ENCODE data around the gene SLC9A2. TPM values are rescaled to one million over a fixed set of nuclear protein-coding genes. Genes with fewer than 3 reads are reported as not detected.

The SLC9A2 gene
- total RNA-seq, 3 donors from 2014 or later (not counting 1 experiment from before 2014, with no cell fraction given): not detected

DNA sequence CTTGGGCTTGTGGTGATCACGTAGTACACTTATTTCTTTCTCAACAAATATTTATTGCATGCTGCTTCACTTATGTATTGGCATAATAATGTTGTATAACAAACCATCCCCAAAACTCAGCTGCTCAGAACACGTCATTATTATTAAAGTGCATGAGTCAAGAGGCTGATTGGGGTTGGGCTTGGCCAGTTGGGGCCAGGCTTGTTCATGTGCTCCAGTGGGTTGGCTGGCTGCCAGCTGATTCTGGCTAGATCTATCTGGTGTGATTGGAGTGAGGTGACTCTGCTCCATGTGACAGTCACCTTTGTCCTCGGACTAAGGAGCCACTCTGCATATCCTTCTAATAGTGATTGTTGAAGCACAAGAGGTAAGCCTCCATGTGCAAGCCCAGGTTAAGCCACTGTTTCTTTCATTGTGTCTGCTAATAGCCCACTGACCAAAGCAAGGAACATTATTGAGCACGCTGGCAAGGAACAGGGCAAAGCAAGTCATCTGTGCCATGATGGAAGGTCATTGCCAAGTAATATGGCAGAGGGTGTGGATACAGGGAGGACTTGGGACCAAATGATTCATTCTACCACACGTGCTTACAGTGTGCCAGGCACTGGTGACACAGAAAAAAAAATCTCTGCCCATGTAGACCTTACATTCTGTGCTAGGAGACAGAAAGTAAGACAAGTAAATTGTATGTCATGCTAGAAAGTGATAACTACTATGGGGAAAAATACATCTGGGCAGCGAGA lies 79.2 kb downstream of the SLC9A2 start:
- H3K36me3 Mint-ChIP-seq: no peaks in the 10 kb centered on the region
- H3K27me3 Mint-ChIP-seq (ENCODE audit: low read depth in 2 of 2): peaks cover 4 to 8% of the 10 kb centered on the region in 2 donors
- no peaks in the 10 kb centered on the region for H3K9me3 Mint-ChIP-seq
- no peaks in the 10 kb centered on the region for H3K9me3 ChIP-seq (ENCODE audit: control insufficient read depth, insufficient read depth, low read length)
- 87% methylated on average over 5 of the region's 6 CpGs for WGBS (ENCODE audit: insufficient coverage)
- TF ChIP-seq, protein P1, sequence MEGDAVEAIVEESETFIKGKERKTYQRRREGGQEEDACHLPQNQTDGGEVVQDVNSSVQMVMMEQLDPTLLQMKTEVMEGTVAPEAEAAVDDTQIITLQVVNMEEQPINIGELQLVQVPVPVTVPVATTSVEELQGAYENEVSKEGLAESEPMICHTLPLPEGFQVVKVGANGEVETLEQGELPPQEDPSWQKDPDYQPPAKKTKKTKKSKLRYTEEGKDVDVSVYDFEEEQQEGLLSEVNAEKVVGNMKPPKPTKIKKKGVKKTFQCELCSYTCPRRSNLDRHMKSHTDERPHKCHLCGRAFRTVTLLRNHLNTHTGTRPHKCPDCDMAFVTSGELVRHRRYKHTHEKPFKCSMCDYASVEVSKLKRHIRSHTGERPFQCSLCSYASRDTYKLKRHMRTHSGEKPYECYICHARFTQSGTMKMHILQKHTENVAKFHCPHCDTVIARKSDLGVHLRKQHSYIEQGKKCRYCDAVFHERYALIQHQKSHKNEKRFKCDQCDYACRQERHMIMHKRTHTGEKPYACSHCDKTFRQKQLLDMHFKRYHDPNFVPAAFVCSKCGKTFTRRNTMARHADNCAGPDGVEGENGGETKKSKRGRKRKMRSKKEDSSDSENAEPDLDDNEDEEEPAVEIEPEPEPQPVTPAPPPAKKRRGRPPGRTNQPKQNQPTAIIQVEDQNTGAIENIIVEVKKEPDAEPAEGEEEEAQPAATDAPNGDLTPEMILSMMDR (IDR thresholded peaks at IDR 0.05): no peak
- H3K27ac Mint-ChIP-seq: no peak overlapping the region
- H3K4me1 Mint-ChIP-seq: no peaks in the 10 kb centered on the region
- H3K4me3 ChIP-seq (ENCODE audit: low read length): no peak overlapping the region
- no peaks in the 10 kb centered on the region for H3K27me3 ChIP-seq (ENCODE audit: control insufficient read depth, insufficient read depth, low read length)
- no peak overlapping the region for H3K27ac ChIP-seq (ENCODE audit: low read length)
- H3K36me3 ChIP-seq (ENCODE audit: control insufficient read depth, insufficient read depth, low read length): no peaks in the 10 kb centered on the region
- no peak overlapping the region for H3K4me3 Mint-ChIP-seq
- DNase-seq (no peak), ATAC-seq (no peak)
- intact Hi-C loops (cut with micrococcal nuclease): no loop called here
- no peaks in the 10 kb centered on the region for H3K4me1 ChIP-seq (ENCODE audit: control insufficient read depth, insufficient read depth, low read length)

DNA sequence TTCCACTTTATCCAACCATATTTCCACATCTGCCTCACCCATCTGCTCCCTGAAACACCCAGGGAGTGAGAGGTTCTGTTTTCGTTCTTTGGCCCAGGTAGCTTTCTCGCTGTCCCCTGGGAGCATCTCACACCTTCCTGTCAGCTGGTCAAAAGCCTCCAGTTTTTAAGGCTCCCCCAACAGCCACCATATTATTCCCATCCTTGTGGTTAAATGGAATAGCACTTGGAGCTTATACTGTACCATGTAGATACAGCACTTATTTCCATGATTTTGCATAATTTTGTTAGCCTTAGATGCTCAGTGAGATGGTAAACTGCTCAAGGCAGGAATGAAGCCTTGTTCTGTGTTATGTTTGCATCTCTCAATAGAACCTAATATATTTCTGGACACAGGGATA lies 84.0 kb downstream of the SLC9A2 start:
- Mint-ChIP-seq H3K27ac (no peak overlapping the region), H3K9me3 (no peaks in the 10 kb centered on the region), H3K4me3 (no peak overlapping the region), H3K4me1 (no peaks in the 10 kb centered on the region), H3K36me3 (no peaks in the 10 kb centered on the region), H3K27me3 (ENCODE audit: low read depth in 2 of 2) (peaks cover 16 to 17% of the 10 kb centered on the region in 2 donors)
- Histone ChIP-seq H3K4me3 (ENCODE audit: low read length) (no peak overlapping the region), H3K27me3 (ENCODE audit: control insufficient read depth, insufficient read depth, low read length) (no peaks in the 10 kb centered on the region), H3K36me3 (ENCODE audit: control insufficient read depth, insufficient read depth, low read length) (no peaks in the 10 kb centered on the region), H3K27ac (ENCODE audit: low read length) (no peak overlapping the region), H3K4me1 (ENCODE audit: control insufficient read depth, insufficient read depth, low read length) (no peaks in the 10 kb centered on the region), H3K9me3 (ENCODE audit: control insufficient read depth, insufficient read depth, low read length) (no peaks in the 10 kb centered on the region)
- 86% methylated on average over 1 of the region's 2 CpGs for WGBS (ENCODE audit: insufficient coverage)
- TF ChIP-seq, protein P1 (IDR thresholded peaks at IDR 0.05): no peak
- no peak for ATAC-seq
- intact Hi-C loops (cut with micrococcal nuclease): no loop called here
- no peak for DNase-seq

DNA sequence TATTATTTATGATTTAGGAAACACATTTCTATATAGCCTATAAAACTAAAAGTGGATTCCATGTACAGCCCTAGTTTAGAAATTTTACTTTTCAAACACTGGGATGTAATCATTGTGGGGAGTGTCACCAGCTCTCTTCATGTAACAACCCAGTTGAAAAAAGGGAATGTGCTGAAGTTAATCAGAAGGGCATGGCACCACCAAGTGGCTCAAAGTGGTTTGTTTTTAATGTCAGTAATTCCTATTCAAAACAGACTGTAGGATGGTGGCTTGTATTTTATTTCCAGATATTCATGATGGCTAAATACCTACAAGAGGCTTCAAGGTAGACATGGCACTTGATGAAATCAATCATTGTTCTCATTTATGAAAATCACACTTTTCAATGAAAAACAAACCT lies 84.4 kb downstream of the SLC9A2 start:
- TF ChIP-seq, protein P1 (IDR thresholded peaks at IDR 0.05): no peak
- no peaks in the 10 kb centered on the region for H3K4me1 ChIP-seq (ENCODE audit: control insufficient read depth, insufficient read depth, low read length)
- H3K9me3 Mint-ChIP-seq: no peaks in the 10 kb centered on the region
- no peak overlapping the region for H3K27ac Mint-ChIP-seq
- ATAC-seq: no peak
- no peak overlapping the region for H3K27ac ChIP-seq (ENCODE audit: low read length)
- no peaks in the 10 kb centered on the region for H3K4me1 Mint-ChIP-seq
- H3K36me3 Mint-ChIP-seq: no peaks in the 10 kb centered on the region
- no peaks in the 10 kb centered on the region for H3K9me3 ChIP-seq (ENCODE audit: control insufficient read depth, insufficient read depth, low read length)
- no peak overlapping the region for H3K4me3 Mint-ChIP-seq
- H3K27me3 ChIP-seq (ENCODE audit: control insufficient read depth, insufficient read depth, low read length): no peaks in the 10 kb centered on the region
- peak in 1 of 2 donors; percentile 31 for DNase-seq
- no peak overlapping the region for H3K4me3 ChIP-seq (ENCODE audit: low read length)
- intact Hi-C loops (cut with micrococcal nuclease): no loop called here
- H3K27me3 Mint-ChIP-seq (ENCODE audit: low read depth in 2 of 2): peaks cover 17 to 18% of the 10 kb centered on the region in 2 donors
- H3K36me3 ChIP-seq (ENCODE audit: control insufficient read depth, insufficient read depth, low read length): no peaks in the 10 kb centered on the region

DNA sequence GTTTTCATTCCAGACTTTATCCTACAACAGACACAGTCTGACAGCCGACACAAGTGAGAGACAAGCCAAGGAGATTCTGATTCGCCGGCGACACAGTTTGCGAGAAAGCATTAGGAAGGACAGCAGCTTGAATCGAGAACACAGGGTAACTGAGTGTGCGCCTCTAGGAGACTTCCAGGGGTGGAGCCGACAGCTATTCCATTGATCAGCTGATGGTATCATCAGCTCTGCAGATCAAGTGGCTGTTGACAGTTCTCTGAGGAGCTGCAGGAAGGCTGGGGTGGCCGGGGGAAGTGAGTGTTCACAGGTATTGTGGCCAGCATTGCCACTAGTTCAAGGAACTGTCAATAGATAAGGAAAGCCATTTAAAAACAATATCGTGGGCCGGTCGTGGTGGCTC lies 85.2 kb downstream of the SLC9A2 start:
- H3K27ac ChIP-seq (ENCODE audit: low read length): no peak overlapping the region
- H3K4me1 ChIP-seq (ENCODE audit: control insufficient read depth, insufficient read depth, low read length): no peaks in the 10 kb centered on the region
- H3K36me3 Mint-ChIP-seq: no peaks in the 10 kb centered on the region
- H3K27ac Mint-ChIP-seq: no peak overlapping the region
- no peaks in the 10 kb centered on the region for H3K9me3 Mint-ChIP-seq
- DNase-seq (no peak), ATAC-seq (no peak)
- no peaks in the 10 kb centered on the region for H3K27me3 ChIP-seq (ENCODE audit: control insufficient read depth, insufficient read depth, low read length)
- no peak overlapping the region for H3K4me3 Mint-ChIP-seq
- no peak overlapping the region for H3K4me3 ChIP-seq (ENCODE audit: low read length)
- intact Hi-C loops (cut with micrococcal nuclease): no loop called here
- no peaks in the 10 kb centered on the region for H3K9me3 ChIP-seq (ENCODE audit: control insufficient read depth, insufficient read depth, low read length)
- 74% methylated on average over 12 of the region's 12 CpGs for WGBS (ENCODE audit: insufficient coverage)
- H3K36me3 ChIP-seq (ENCODE audit: control insufficient read depth, insufficient read depth, low read length): no peaks in the 10 kb centered on the region
- TF ChIP-seq, protein P1 (IDR thresholded peaks at IDR 0.05): no peak
- H3K4me1 Mint-ChIP-seq: no peaks in the 10 kb centered on the region
- H3K27me3 Mint-ChIP-seq (ENCODE audit: low read depth in 2 of 2): peaks cover 17 to 18% of the 10 kb centered on the region in 2 donors

Data from natural killer cell (primary cell).